CD14-positive monocyte (primary cell): ENCODE data around the gene ZC3HAV1. TPM values are rescaled to one million over a fixed set of nuclear protein-coding genes. Genes with fewer than 3 reads are reported as not detected.

ENCODE experiments used
- DNase-seq, 3 donors: peaks; one replicate each; pipeline ENCODE4 v3.0.0-alpha.2; 2011 to 2022
- H2AFZ ChIP-seq: 2 replicates; pipeline ENCODE4 v1.6.0; 2012; ENCODE audit warnings: mild to moderate bottlenecking, low read depth, low read length, inconsistent platforms; ENCODE audit not compliant: insufficient read depth, poor library complexity, severe bottlenecking
- H3K27ac ChIP-seq, 2 donors: 1 replicate in 1 of 2; 2 replicates in 1 of 2; pipeline ENCODE4 v1.5.1; 2012 to 2013; ENCODE audit warnings: low read length in 2 of 2, control low read depth in 1 of 2, inconsistent platforms in 1 of 2, low read depth in 1 of 2, mild to moderate bottlenecking in 1 of 2
- H3K27me3 ChIP-seq, 2 donors: one replicate each; pipeline versions ENCODE4 v1.6.0 to v1.6.1; 2011 to 2013; ENCODE audit warnings: low read length in 2 of 2; ENCODE audit not compliant: control insufficient read depth in 2 of 2, insufficient read depth in 2 of 2
- H3K36me3 ChIP-seq, 2 donors: replicated peaks in 1 of 2; 1 replicate in 1 of 2; 2 replicates in 1 of 2; pipeline versions ENCODE4 v1.5.1 to v1.6.1; 2012 to 2013; ENCODE audit warnings: low read length in 2 of 2, control low read depth in 1 of 2, inconsistent platforms in 1 of 2, mild to moderate bottlenecking in 1 of 2; ENCODE audit not compliant: insufficient read depth in 2 of 2, control insufficient read depth in 1 of 2
- H3K4me1 ChIP-seq, 2 donors: 1 replicate in 1 of 2; 2 replicates in 1 of 2; pipeline versions ENCODE4 v1.5.1 to v1.6.1; 2012 to 2013; ENCODE audit warnings: low read length in 2 of 2, control low read depth in 1 of 2, inconsistent platforms in 1 of 2, mild to moderate bottlenecking in 1 of 2, moderate library complexity in 1 of 2; ENCODE audit not compliant: insufficient read depth in 2 of 2, control insufficient read depth in 1 of 2
- H3K4me2 ChIP-seq: replicated peaks from 2 replicates; pipeline ENCODE3; 2012; ENCODE audit warnings: low read length, moderate library complexity, mild to moderate bottlenecking; ENCODE audit not compliant: poor library complexity, severe bottlenecking; ENCODE audit errors: extremely low read depth
- H3K4me3 ChIP-seq, 3 experiments: fragments of 200-600 bp in 1 of 3; sonication (generic) in 1 of 3; replicated peaks in 1 of 3; 1 replicate in 2 of 3; 2 replicates in 1 of 3; pipeline ENCODE4 v1.5.1; 2011 to 2013; ENCODE audit warnings: low read length in 3 of 3, mild to moderate bottlenecking in 3 of 3, control low read depth in 2 of 3, low read depth in 2 of 3, inconsistent platforms in 1 of 3, moderate library complexity in 1 of 3
- H3K79me2 ChIP-seq: 2 replicates; pipeline ENCODE4 v1.6.0; 2012; ENCODE audit warnings: mild to moderate bottlenecking, control low read depth, inconsistent platforms, low read length, moderate library complexity; ENCODE audit not compliant: insufficient read depth
- H3K9ac ChIP-seq: 2 replicates; pipeline ENCODE4 v1.6.0; 2017; ENCODE audit warnings: low read length, mild to moderate bottlenecking; ENCODE audit not compliant: insufficient read depth, poor library complexity, severe bottlenecking
- H3K9me3 ChIP-seq, 2 donors: replicated peaks in 1 of 2; 1 replicate in 1 of 2; 2 replicates in 1 of 2; pipeline versions ENCODE4 v1.5.1 to v1.6.1; 2012 to 2013; ENCODE audit warnings: low read length in 2 of 2, control low read depth in 1 of 2; ENCODE audit not compliant: control insufficient read depth in 1 of 2, insufficient read depth in 1 of 2
- H4K20me1 ChIP-seq: 2 replicates; pipeline ENCODE4 v1.6.0; 2012; ENCODE audit warnings: mild to moderate bottlenecking, low read length, control low read depth, moderate library complexity; ENCODE audit not compliant: insufficient read depth
- H3K27ac Mint-ChIP-seq, 7 donors: one replicate each; pipeline ENCODE4 v1.8.0; 2020; ENCODE audit warnings: mild to moderate bottlenecking in 7 of 7, mixed read lengths in 7 of 7, moderate library complexity in 6 of 7, inconsistent platforms in 2 of 7
- H3K27me3 Mint-ChIP-seq, 3 donors: one replicate each; pipeline ENCODE4 v1.8.0; 2021 to 2022; ENCODE audit warnings: low read depth in 3 of 3, mild to moderate bottlenecking in 3 of 3, mixed read lengths in 3 of 3, moderate library complexity in 3 of 3, inconsistent platforms in 1 of 3
- H3K36me3 Mint-ChIP-seq, 2 donors: one replicate each; pipeline ENCODE4 v1.8.0; 2020; ENCODE audit warnings: mixed read lengths in 2 of 2, inconsistent platforms in 1 of 2, mild to moderate bottlenecking in 1 of 2
- H3K4me1 Mint-ChIP-seq: one replicate; pipeline ENCODE4 v1.8.0; 2020; ENCODE audit warnings: mild to moderate bottlenecking, mixed read lengths
- H3K4me3 Mint-ChIP-seq, 2 donors: one replicate each; pipeline ENCODE4 v1.8.0; 2020; ENCODE audit warnings: mild to moderate bottlenecking in 2 of 2, mixed read lengths in 2 of 2, moderate library complexity in 1 of 2
- H3K9me3 Mint-ChIP-seq, 7 donors: one replicate each; pipeline ENCODE4 v1.8.0; 2020 to 2022; ENCODE audit warnings: mixed read lengths in 7 of 7, mild to moderate bottlenecking in 6 of 7, moderate library complexity in 6 of 7, inconsistent platforms in 2 of 7
- WGBS: methylation state at CpG from one replicate; pipeline ENCODE4 v1.1.5; 2013; ENCODE audit warnings: missing lambda C conversion rate; ENCODE audit not compliant: insufficient coverage; 5-methylcytosine and 5-hydroxymethylcytosine counted together
- intact Hi-C, 2 donors: fragments of 100-400 bp; cut with micrococcal nuclease; formaldehyde crosslinking; loops; one replicate each; pipeline versions ENCODE4 v1.15.0 to v1.15.1; 2023
- polyA plus RNA-seq, 3 donors: library from polyadenylated mRNA; depleted of rRNA in 1 of 3; unstranded in 2 of 3; stranded (reverse) in 1 of 3; fragments of 300-500 nt in 2 of 3; fragments of >200 nt in 1 of 3; fragmentation: Illumina TruSeq in 2 of 3; gene quantifications; 1 replicate in 2 of 3; 2 replicates in 1 of 3; pipeline ENCODE4 v1.2.3, GENCODE V29; 2012 to 2021
- TF ChIP-seq, protein P1 (sequence below): fragments of 200-600 bp; IDR thresholded peaks from one replicate; pipeline ENCODE4 v1.8.0; 2022; ENCODE audit warnings: antibody characterized with exemption, mild to moderate bottlenecking

Gene ZC3HAV1
- polyA plus RNA-seq, 3 donors = 20.7 to 30.2 (median 21.2) TPM

DNA sequence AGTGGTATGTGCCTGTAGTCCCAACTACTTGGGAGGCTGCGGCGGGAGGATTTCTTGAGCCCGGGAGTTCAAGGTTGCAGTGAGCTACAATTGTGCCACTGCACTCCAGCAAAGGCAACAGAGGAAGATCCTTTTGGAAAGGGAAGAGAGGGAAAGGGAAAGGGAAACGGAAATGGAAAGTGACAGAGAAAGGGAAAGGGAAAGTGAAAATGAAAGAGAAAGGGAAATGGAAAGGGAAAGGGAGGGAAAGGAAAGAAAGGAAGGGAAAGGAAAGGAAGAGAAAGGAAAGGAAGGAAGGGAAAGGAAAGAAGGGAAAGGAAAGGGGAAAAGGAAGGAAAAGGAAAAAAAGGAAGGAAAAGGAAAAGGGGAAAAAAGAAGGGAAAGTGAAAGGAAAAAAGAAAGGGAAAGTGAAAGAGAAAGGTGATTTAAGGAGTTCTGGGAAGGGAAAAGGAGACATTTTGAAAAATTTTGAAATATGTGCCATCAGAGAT lies 2.3 kb upstream of the ZC3HAV1 start:
- no peak for DNase-seq
- H4K20me1 ChIP-seq = peaks cover 23% of the 10 kb centered on the region
- no peak overlapping the region for H3K4me2 ChIP-seq
- H3K9ac ChIP-seq = no peak overlapping the region
- Mint-ChIP-seq H3K4me3 (no peak overlapping the region), H3K27ac (peak overlapping the region; percentile 63 to 93 (median 81)), H3K4me1 (peaks cover 30% of the 10 kb centered on the region), H3K9me3 (peaks cover 5 to 9% (median 5%) of the 10 kb centered on the region in 7 donors), H3K27me3 (peaks cover 0 to 5% (median 0%) of the 10 kb centered on the region in 3 donors), H3K36me3 (no peaks in the 10 kb centered on the region)
- H3K27me3 ChIP-seq = no peaks in the 10 kb centered on the region
- H3K27ac ChIP-seq = peak overlapping the region in 1 of 2 donors; percentile 58
- peaks cover 16 to 30% of the 10 kb centered on the region in 2 donors for H3K4me1 ChIP-seq
- H3K9me3 ChIP-seq = no peaks in the 10 kb centered on the region
- no peaks in the 10 kb centered on the region for H3K36me3 ChIP-seq
- H2AFZ ChIP-seq = no peak overlapping the region
- 95% methylated on average over 4 of the region's 4 CpGs for WGBS
- peaks cover 24% of the 10 kb centered on the region for H3K79me2 ChIP-seq
- no peak overlapping the region for H3K4me3 ChIP-seq
- intact Hi-C loops = loop anchor here in 1 of 2 donors (10.0 kb wide), 1 partner anchor 233 kb away; the partner anchor contains the start of gene FMC1
- TF ChIP-seq, protein P1, sequence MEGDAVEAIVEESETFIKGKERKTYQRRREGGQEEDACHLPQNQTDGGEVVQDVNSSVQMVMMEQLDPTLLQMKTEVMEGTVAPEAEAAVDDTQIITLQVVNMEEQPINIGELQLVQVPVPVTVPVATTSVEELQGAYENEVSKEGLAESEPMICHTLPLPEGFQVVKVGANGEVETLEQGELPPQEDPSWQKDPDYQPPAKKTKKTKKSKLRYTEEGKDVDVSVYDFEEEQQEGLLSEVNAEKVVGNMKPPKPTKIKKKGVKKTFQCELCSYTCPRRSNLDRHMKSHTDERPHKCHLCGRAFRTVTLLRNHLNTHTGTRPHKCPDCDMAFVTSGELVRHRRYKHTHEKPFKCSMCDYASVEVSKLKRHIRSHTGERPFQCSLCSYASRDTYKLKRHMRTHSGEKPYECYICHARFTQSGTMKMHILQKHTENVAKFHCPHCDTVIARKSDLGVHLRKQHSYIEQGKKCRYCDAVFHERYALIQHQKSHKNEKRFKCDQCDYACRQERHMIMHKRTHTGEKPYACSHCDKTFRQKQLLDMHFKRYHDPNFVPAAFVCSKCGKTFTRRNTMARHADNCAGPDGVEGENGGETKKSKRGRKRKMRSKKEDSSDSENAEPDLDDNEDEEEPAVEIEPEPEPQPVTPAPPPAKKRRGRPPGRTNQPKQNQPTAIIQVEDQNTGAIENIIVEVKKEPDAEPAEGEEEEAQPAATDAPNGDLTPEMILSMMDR = no peak

DNA sequence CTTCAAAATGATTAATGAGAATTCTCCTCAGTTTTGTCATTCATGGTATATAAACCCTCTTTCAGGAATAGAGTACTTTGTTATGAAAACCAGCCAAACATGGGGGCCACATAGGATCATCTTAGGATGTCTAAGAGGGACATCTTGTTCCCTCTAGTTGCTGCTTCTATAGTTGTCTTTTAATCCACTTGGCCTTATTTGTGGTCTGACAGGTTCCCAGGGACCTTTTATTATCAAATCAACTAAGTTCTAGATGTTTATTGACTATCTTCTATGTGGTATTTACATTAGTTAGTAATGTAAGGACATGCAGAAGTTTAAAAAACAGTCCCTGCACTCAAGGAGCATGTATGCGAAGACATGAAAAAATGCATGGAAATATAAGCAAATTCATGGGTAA lies 1.6 kb upstream of the ZC3HAV1 start:
- peaks cover 30% of the 10 kb centered on the region for H4K20me1 ChIP-seq
- peaks cover 5 to 9% (median 5%) of the 10 kb centered on the region in 7 donors for H3K9me3 Mint-ChIP-seq
- peaks cover 31% of the 10 kb centered on the region for H3K79me2 ChIP-seq
- H3K4me3 ChIP-seq = no peak overlapping the region
- TF ChIP-seq, protein P1 = no peak
- H3K4me3 Mint-ChIP-seq = no peak overlapping the region
- H3K4me1 ChIP-seq = peaks cover 22 to 37% of the 10 kb centered on the region in 2 donors
- H3K4me1 Mint-ChIP-seq = peaks cover 35% of the 10 kb centered on the region
- H3K36me3 Mint-ChIP-seq = no peaks in the 10 kb centered on the region
- no peak overlapping the region for H3K4me2 ChIP-seq
- H3K9ac ChIP-seq = no peak overlapping the region
- H2AFZ ChIP-seq = no peak overlapping the region
- H3K36me3 ChIP-seq = no peaks in the 10 kb centered on the region
- no peak overlapping the region for H3K27ac ChIP-seq
- no peaks in the 10 kb centered on the region for H3K9me3 ChIP-seq
- intact Hi-C loops = loop anchor here in 1 of 2 donors (10.0 kb wide), 1 partner anchor 234 kb away; the partner anchor contains the start of gene FMC1
- DNase-seq = no peak
- peaks cover 0 to 5% (median 0%) of the 10 kb centered on the region in 3 donors for H3K27me3 Mint-ChIP-seq
- no peaks in the 10 kb centered on the region for H3K27me3 ChIP-seq
- WGBS = 100% methylated on average over 1 of the region's 1 CpG
- peak overlapping the region in 1 of 7 donors; percentile 95 for H3K27ac Mint-ChIP-seq
